ENCODE results near the gene ATPAF1.

The ATPAF1 gene

GRCh38 chr1:46613661-46614603 is 54.2 kb downstream of the ATPAF1 start:
- DNase-seq, result peak; percentile 38

DNA sequence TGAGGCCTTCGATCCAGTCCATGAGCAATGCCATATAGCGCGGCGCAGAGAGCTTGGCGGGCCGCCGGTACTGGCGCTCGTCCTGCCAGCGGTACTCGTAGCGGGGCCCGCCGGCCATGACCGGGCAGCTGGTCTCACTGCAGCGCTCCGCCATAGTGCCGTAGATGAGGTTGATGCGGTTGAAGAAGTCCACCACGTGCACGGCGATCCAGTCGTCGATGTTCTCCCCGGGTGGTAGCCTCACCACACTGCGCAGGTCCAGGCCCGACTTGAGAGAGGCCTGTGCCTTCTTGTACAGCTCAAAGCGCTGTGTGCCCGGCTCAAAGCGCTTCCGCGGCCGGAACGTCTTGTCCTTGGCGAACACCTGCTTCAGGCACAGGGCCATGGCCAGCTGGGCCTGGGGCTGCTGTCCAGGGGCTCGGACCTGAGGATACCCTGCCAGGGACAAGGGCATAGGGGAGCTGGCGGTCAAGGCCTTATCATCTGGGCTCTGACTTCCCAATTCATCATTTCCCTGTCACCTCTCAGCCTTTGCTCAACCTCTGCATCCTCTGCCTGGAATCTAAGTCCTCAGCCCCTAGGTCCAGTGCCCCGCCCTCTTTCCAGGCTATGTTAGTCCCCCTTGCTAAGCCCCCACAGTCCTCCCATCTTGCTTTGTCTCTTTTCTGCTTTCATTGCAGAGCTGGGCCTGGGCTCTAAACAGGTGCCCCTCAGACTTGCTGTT is 55.1 kb downstream of the ATPAF1 start:
- no peak for DNase-seq

DNA sequence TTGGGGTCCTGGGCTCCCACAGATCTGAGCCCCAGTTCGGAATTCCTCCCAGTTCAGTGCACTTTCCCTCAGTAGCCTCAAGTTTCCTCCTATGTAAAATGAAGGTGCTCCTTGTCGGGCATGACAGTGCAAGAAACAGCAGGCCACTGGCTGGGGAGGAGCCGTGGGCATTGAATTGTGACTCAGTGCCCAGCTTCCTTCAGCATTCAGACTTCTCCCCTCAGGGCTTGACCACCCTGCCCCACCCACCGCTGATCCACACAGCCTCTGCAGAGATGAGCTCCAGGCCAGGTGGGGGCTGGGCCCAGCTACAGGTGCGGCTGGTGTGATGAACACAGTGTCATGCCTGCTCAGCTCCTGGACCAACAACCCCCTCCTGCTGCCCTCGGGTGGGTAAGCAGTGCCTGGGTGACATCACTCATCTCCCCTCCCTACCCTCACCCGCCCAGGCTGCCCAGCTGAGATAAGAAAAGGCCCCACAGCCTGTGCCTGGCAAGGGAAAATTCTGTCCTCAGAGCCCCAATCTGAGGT is 56.4 kb downstream of the ATPAF1 start:
- DNase-seq, result no peak

GRCh38 chr1:46607345-46608130 is 60.6 kb downstream of the ATPAF1 start:
- no peak for DNase-seq

GRCh38 chr1:46606255-46606965 is 61.8 kb downstream of the ATPAF1 start:
- DNase-seq, result no peak

DNA sequence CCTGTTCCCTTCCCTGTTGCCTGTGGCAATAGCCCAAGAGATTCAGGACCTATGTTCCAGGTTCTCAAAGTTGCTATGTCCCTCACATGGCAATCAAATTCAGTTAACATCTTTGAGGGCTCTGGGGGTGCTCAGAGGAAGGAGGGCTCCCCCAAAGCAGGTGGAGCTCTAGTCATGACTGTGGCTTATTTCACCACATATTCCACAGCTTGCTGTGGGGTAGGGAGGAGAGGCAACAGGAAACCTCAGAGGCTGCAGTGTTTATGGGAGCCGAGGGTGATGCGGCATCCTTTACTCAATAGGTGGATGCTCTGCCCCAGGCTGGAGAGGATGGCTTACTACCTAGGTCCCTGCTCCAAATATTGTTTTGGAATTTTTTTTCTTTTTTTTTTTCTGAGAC is 62.9 kb downstream of the ATPAF1 start:
- DNase-seq, result peak; percentile 48

DNA sequence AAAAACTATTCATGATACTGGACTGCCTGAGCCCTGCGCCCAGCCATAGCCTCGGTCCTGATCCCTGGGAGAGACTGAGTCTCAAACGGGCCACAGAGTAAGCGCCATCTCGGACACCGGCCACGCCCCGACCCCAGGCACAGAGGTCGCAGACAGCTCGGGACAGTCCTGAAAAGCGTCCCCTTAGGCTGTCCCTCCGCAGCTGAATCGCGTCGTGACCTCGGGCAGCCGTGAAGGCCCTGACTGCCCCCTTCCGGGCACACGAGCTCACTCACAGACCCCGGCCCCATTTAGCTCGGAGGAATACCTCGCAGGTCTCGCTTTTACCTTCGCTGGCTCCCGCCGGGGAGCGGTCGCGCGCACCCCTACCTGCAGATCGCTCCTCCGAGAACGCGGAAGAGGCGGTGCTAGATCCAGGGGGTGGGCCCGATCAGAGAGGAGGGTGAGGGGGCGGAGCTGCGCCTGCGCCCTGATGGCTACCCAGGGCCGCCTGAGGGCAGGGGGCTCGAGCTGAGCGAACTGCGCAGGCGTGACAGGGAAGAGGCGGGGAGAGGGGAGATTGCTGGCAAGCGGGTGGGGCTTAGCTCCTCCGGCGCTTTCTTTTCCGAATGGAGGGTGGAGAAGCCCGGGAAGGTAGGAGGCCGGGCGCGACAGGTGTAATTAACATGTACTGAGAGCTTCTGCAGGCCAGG is 64.2 kb downstream of the ATPAF1 start, which contains the start of gene MKNK1:
MKNK1 (minus strand) TSS at position 411 of the 692 bp plus-strand sequence. CDS start 20,941 bp downstream, outside the sequence.
- DNase-seq, result peak; percentile 98

DNA sequence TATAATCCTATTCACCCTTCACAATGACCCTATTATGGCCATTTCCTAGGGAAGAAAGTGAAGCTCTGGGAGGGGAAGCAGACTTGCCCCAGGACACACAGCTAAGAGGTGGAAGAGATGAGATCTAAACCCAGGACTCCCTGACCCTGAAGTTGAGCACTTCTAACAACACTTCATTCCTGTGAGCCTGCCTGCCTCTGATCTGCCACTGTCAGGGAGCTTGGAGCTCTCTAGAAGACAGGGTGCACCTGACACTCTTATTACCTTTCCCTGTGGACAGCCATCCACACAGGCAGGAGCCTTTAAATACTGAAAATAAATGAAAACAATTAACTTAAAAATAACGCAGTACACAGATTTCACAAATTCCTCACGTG is 64.7 kb downstream of the ATPAF1 start:
- no peak for DNase-seq

DNA sequence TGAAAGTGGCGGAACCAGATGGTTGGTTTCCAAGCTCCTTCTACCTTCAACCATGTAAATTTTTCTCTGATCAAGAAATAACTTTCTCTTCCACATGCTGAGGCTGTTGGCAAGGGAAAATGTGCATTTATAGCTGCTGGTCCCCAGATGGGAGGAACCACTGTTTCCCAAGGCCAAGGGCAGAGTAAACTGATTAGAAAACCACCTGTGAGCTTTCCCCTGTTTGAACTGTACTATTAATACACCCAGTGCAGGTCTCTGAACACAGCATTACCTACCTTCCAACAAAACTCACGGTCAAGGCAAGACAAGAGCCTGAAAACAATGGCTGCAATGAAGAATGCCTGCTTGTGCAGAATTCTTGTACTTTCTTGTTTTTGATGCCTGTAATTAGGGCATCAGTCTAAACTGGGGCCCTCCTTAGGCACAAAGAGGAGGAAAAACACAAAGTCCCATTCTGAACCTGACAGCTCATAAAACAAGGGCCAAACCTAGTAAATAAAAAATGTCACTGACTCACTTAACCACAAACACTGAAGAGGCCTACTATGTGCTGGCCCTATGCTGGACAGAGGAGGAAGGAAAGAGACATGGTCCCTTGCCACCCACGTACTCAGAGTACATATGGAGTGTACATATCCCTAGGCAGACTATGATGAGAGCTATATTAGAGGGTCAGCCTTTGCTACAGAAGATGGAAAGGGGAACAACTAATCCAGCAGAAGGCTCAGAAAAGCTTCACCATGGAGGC is 66.7 kb downstream of the ATPAF1 start:
- no peak for DNase-seq

DNA sequence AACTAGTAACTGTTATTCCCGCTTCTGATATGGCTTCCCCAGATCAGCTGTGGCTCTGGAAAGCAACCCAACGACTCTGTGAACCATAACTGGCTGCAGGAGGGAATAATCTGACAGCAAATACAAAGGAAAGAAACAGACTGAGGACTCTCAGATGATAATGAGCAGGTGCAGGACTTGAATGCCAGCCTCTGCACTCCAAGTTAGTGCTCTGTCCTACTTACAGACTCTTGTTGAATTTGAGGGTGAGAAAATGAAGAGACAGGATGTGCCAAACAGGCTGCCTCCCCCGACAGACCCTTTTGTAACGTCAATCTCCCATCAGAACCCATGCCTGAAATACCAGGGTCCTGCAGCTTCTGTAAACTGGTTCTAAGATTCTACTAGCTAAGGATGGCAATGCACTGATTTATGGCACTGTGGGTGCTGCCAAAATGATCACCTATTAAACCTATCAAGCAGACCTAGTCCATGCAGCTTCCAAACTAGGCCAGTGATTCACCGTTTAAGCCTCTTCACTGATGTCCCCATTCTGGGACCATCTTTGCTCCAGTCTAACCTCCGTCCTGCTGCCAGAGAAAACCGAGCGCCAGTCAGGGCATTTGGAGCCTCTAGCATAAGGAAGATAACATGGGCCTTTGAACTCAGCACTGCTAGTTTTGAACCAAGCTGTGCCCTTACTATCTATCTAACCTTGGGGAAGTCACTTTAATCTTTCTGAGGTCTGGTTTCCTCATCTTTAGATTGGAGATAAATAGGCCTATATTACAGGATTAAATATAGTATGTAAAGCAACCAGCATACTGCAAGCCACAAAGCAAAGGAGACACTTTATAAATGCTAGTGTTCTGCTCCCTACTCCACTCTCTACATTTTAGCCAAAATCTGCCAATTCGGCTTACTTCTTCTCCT is 68.8 kb downstream of the ATPAF1 start:
- DNase-seq, result no peak

GRCh38 chr1:46596846-46597245 is 71.3 kb downstream of the ATPAF1 start:
- DNase-seq, result no peak

DNA sequence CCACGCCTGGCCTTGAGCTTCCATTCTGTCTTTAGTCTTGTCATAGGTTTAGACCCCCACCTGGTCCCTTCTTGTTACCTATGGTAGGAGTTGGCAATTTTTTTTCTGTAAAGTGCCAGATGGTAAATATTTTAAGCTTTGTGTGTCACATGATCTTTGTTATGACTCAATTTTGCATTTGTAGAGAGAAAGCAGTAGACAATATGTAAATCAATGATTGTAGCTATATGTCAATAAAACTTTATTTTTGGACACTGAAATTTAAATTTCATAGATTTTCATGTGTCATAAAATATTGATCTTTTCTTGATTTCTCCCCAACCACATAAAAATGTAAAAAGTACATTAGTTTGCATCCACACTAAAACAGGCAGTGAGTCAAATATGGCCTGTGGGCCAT is 72.1 kb downstream of the ATPAF1 start:
- no peak for DNase-seq

- DNase-seq, result peak; percentile 36
Measured at GRCh38 chr1:46595127-46595526, 73.0 kb downstream of the ATPAF1 start.

- DNase-seq, result no peak
Measured at GRCh38 chr1:46594063-46594462, 74.1 kb downstream of the ATPAF1 start.

DNA sequence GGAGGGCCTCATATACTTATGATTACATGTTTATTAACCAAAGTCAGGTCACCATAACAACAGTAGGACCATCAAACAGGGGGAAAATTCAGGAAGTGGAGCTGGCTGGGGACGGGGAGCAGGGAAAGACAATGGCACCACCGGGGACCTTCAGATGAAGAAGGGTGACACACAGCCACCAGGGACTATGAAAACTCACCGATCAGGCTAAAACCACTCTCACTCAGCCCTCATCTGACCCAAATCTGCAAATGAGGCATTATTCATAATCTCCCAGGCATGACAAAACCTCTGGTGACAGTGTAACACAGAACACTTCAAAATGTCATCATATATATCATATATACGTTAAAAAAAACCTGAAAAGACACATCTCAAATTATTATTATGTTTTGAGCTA is 75.3 kb downstream of the ATPAF1 start:
- DNase-seq, result no peak

GRCh38 chr1:46589529-46589928 is 78.6 kb downstream of the ATPAF1 start:
- no peak for DNase-seq

DNA sequence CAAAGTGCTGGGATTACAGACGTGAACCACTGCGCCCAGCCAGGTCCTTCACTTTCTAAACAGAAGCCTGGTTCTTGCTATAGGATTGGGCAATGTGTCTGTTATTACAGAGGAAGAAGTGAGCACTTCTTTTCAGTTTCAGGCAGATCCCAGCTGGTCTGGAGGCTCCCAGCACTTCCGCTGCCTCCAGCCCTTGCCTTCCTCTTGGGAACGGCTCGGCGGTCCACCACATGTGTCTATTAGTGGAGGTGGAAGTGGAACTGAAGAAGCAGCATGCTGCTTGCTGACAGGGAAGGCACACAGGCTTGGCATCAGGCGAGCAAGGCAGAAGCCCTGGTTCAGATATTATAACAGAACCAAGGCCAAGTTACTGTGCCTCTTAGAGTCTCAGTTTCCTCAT is 81.1 kb downstream of the ATPAF1 start:
- no peak for DNase-seq

DNA sequence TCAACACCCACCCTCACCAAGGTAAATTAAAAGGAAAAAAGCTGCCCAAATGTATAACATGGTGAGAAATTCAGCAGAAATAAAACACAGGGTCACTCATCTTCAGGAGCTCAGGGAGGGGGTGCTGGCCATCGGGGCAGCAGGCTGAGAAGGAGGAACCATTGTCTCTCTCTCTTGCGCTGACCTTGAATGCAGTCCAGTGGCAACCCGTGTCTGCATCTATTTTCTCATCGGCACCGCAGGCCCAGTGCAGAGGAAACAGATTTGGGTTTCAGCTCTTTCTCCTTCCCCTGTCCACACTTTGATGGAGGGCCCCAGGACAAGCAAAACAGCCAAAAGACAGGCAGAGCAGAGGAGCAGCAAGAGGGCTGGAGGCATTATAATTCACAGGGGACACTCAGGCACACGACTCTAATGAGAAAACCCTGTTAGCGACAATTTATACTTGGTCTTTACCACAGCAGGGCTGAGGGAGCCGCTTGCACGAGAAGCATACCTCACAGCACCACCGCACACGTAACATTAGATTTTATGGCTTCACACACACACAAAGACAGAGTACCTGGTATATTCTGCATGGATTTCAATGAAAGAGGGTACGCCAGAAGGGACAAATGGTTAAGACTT is 82.7 kb downstream of the ATPAF1 start:
- no peak for DNase-seq

DNA sequence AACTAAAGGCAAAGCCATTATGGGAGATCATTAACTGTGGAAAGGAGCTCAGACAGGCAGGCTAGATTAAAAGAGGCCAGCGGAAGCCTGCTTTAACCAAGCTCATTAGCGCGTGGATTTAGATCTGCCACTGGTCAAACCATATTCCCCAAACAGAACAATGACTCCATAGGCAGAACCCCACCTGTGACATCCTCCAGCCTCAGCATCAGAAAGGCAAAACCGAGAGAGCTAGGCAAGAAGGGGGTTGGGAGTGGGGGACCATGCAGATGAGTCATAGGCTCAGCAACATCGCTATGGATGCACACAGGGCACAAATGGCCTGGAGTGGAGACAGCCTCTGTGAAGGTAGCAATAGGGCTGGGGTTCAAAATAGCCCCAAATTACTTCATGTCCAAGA is 84.7 kb downstream of the ATPAF1 start:
- DNase-seq, result no peak
